GM23338 (cell line): ENCODE measurements around the gene CST3. TPM values are rescaled to one million over a fixed set of nuclear protein-coding genes. Genes with fewer than 3 reads are reported as not detected.

Source experiments
- ATAC-seq: fragments of 200-7000 bp; cut with Tn5 transposase; 3 replicates; pipeline ENCODE4 v1.9.1; 2020
- DNase-seq: peaks from one replicate; pipeline ENCODE4 v3.0.0-alpha.2; 2015; ENCODE audit warnings: low spot score
- H2AFZ ChIP-seq: fragments of 200-600 bp; sonication (generic); 2 replicates; pipeline ENCODE4 v1.8.0; 2016; ENCODE audit warnings: antibody characterized with exemption, mild to moderate bottlenecking, moderate library complexity
- H3F3A ChIP-seq: fragments of 200-600 bp; sonication (generic); replicated peaks from 2 replicates; pipeline ENCODE4 v1.8.0; 2017; ENCODE audit warnings: antibody characterized with exemption, mixed run types, low read depth
- H3K27ac ChIP-seq: fragments of 200-600 bp; sonication (generic); 2 replicates; pipeline ENCODE4 v1.6.1; 2016; ENCODE audit warnings: low read depth
- H3K27me3 ChIP-seq: fragments of 200-600 bp; sonication (generic); 2 replicates; pipeline ENCODE4 v1.8.0; 2016; ENCODE audit warnings: mild to moderate bottlenecking, mixed run types, moderate library complexity; ENCODE audit not compliant: insufficient read depth
- H3K36me3 ChIP-seq: fragments of 200-600 bp; sonication (generic); 2 replicates; pipeline ENCODE4 v1.8.0; 2016; ENCODE audit warnings: mild to moderate bottlenecking; ENCODE audit not compliant: insufficient read depth
- H3K4me1 ChIP-seq: fragments of 200-600 bp; sonication (generic); 2 replicates; pipeline ENCODE4 v1.8.0; 2016; ENCODE audit warnings: mild to moderate bottlenecking, moderate library complexity; ENCODE audit not compliant: insufficient read depth
- H3K4me2 ChIP-seq: fragments of 200-600 bp; sonication (generic); 2 replicates; pipeline ENCODE4 v1.7.1; 2017; ENCODE audit warnings: mixed run types
- H3K4me3 ChIP-seq: fragments of 200-600 bp; sonication (generic); 2 replicates; pipeline ENCODE4 v1.6.1; 2016; ENCODE audit warnings: mixed run types
- H3K79me2 ChIP-seq: fragments of 200-600 bp; sonication (generic); replicated peaks from 2 replicates; pipeline ENCODE4 v1.8.0; 2017; ENCODE audit warnings: mild to moderate bottlenecking; ENCODE audit not compliant: insufficient read depth
- H3K9me2 ChIP-seq: fragments of 200-600 bp; sonication (generic); 2 replicates; pipeline ENCODE4 v1.8.0; 2017; ENCODE audit not compliant: insufficient read depth
- H4K20me1 ChIP-seq: fragments of 200-600 bp; sonication (generic); replicated peaks from 2 replicates; pipeline ENCODE4 v1.8.0; 2017; ENCODE audit warnings: mild to moderate bottlenecking; ENCODE audit not compliant: insufficient read depth
- H3K27ac Mint-ChIP-seq: 2 replicates; pipeline ENCODE4 v1.8.0; 2020; ENCODE audit warnings: inconsistent platforms, mild to moderate bottlenecking, moderate library complexity, mixed read lengths
- H3K27me3 Mint-ChIP-seq: 3 replicates; pipeline ENCODE4 v1.8.0; 2022; ENCODE audit warnings: low read depth, mild to moderate bottlenecking, moderate library complexity, mixed read lengths, inconsistent platforms; ENCODE audit not compliant: insufficient read depth, poor library complexity
- H3K36me3 Mint-ChIP-seq: 3 replicates; pipeline ENCODE4 v1.8.0; 2021; ENCODE audit warnings: low read depth, mild to moderate bottlenecking, inconsistent platforms, moderate library complexity, mixed read lengths
- H3K4me1 Mint-ChIP-seq: 3 replicates; pipeline ENCODE4 v1.8.0; 2020; ENCODE audit warnings: mild to moderate bottlenecking, inconsistent platforms, mixed read lengths
- H3K4me3 Mint-ChIP-seq: 3 replicates; pipeline ENCODE4 v1.8.0; 2021; ENCODE audit warnings: moderate library complexity, mild to moderate bottlenecking, inconsistent platforms, mixed read lengths
- H3K9me3 Mint-ChIP-seq: 3 replicates; pipeline ENCODE4 v1.8.0; 2020; ENCODE audit warnings: moderate library complexity, mild to moderate bottlenecking, inconsistent platforms, mixed read lengths
- CREB1 ChIP-seq: fragments of 250-450 bp; sonication (Bioruptor Pico); IDR thresholded peaks from 2 replicates; pipeline ENCODE4 v1.5.0; 2020; ENCODE audit warnings: low read depth, mild to moderate bottlenecking, moderate library complexity
- CTCF ChIP-seq, 2 experiments: fragments of 200-600 bp in 1 of 2; sonication (generic) in 1 of 2; conservative IDR thresholded peaks; 2 replicates each; pipeline versions ENCODE4 v1.5.1 to v1.6.1; 2016 to 2017; ENCODE audit warnings: antibody characterized with exemption in 2 of 2, low read depth in 2 of 2, mild to moderate bottlenecking in 2 of 2, moderate library complexity in 1 of 2
- ETS1 ChIP-seq: IDR thresholded peaks from 2 replicates; pipeline ENCODE4 v1.6.1; 2016; ENCODE audit warnings: antibody characterized with exemption
- EZH2 ChIP-seq: fragments of 200-600 bp; sonication (generic); IDR thresholded peaks from one replicate; pipeline ENCODE4 v1.8.0; 2017; ENCODE audit warnings: antibody characterized with exemption, mild to moderate bottlenecking, low read depth; ENCODE audit not compliant: unreplicated experiment
- EZH2phosphoT487 ChIP-seq: fragments of 200-600 bp; sonication (generic); IDR thresholded peaks from one replicate; pipeline ENCODE4 v1.8.1; 2018; ENCODE audit warnings: antibody characterized with exemption; ENCODE audit not compliant: unreplicated experiment
- NANOG ChIP-seq: IDR thresholded peaks from 2 replicates; pipeline ENCODE4 v1.6.1; 2016; ENCODE audit warnings: antibody characterized with exemption, borderline replicate concordance
- POLR2AphosphoS5 ChIP-seq: IDR thresholded peaks from 2 replicates; pipeline ENCODE4 v1.6.1; 2016; ENCODE audit warnings: antibody characterized with exemption, low read depth
- REST ChIP-seq: IDR thresholded peaks from one replicate; pipeline ENCODE4 v1.6.1; 2018; ENCODE audit warnings: antibody characterized with exemption; ENCODE audit not compliant: unreplicated experiment
- STAT1 ChIP-seq: IDR thresholded peaks from one replicate; pipeline ENCODE4 v1.6.1; 2016; ENCODE audit warnings: antibody characterized with exemption; ENCODE audit not compliant: unreplicated experiment
- ZNF114 ChIP-seq: fragments of 250-450 bp; sonication (Bioruptor Pico); IDR thresholded peaks from 2 replicates; pipeline ENCODE4 v1.5.0; 2020; ENCODE audit warnings: mild to moderate bottlenecking, moderate library complexity
- ZNF331 ChIP-seq: fragments of 250-450 bp; sonication (Bioruptor Pico); IDR thresholded peaks from 2 replicates; pipeline ENCODE4 v1.5.0; 2020; ENCODE audit warnings: low read depth, mild to moderate bottlenecking, moderate library complexity
- ZNF462 ChIP-seq: fragments of 250-450 bp; sonication (Bioruptor Pico); IDR thresholded peaks from 2 replicates; pipeline ENCODE4 v1.5.0; 2020; ENCODE audit warnings: mild to moderate bottlenecking, moderate library complexity
- polyA plus RNA-seq: library from polyadenylated mRNA; unstranded; fragments of >200 nt; fragmentation: Nextera tagmentation; extraction: Ambion mirVana; gene quantifications from 2 replicates; pipeline ENCODE4 v1.2.1, GENCODE V29; 2016
- total RNA-seq: library from RNA; depleted of rRNA; stranded (reverse); fragments of >200 nt; shearing (Covaris generic); gene quantifications from 2 replicates; pipeline ENCODE4 v1.2.3, GENCODE V29; 2014

Gene CST3
- total and polyA plus RNA-seq, 2 experiments from 2014 or later, result 51.8 to 71.5 TPM

GRCh38 chr20:23609486-23610109 lies 28.2 kb downstream of the CST3 start (continued):
- TF ChIP-seq REST, result no peak
- no peak for TF ChIP-seq ZNF331 (CRISPR knock-in tag)
- no peak for TF ChIP-seq EZH2phosphoT487

- DNase-seq, result no peak
- no peak overlapping the region for H3K27ac Mint-ChIP-seq
- 0 out of 2 replicates have a peak overlapping the region, but pooled peaks have one; percentile 52 for H2AFZ ChIP-seq
- TF ChIP-seq CREB1 (CRISPR knock-in tag), result no peak
- TF ChIP-seq ZNF331 (CRISPR knock-in tag), result no peak
- no peak for TF ChIP-seq NANOG
- no peak for TF ChIP-seq POLR2AphosphoS5
- no peak for TF ChIP-seq ZNF462
- no peak for TF ChIP-seq CTCF (conservative IDR thresholded peaks at IDR 0.05; ENCODE audit: low read depth in 2 of 2)
- no peak for TF ChIP-seq STAT1
- TF ChIP-seq ETS1, result no peak
- TF ChIP-seq EZH2, result no peak
- TF ChIP-seq EZH2phosphoT487, result no peak
- no peak for TF ChIP-seq ZNF114 (CRISPR knock-in tag)
Observed at GRCh38 chr20:23608251-23608846, 29.4 kb downstream of the CST3 start.

More at GRCh38 chr20:23608251-23608846, 29.4 kb downstream of the CST3 start:
- H3K9me3 Mint-ChIP-seq, result no peaks in the 10 kb centered on the region; the same call in 2 of the 3 replicates
- no peaks in the 10 kb centered on the region for H3K27me3 ChIP-seq
- H3K4me1 ChIP-seq, result peaks cover 6% of the 10 kb centered on the region; the same call in 1 of the 2 replicates
- H3K9me2 ChIP-seq, result no peaks in the 10 kb centered on the region
- no peaks in the 10 kb centered on the region for H3K79me2 ChIP-seq
- no peaks in the 10 kb centered on the region for H3F3A ChIP-seq
- no peaks in the 10 kb centered on the region for H4K20me1 ChIP-seq
- H3K36me3 ChIP-seq, result no peaks in the 10 kb centered on the region
- ATAC-seq, result no peak
- H3K4me1 Mint-ChIP-seq, result peaks cover 14% of the 10 kb centered on the region
- H3K27me3 Mint-ChIP-seq, result peaks cover 4% of the 10 kb centered on the region
- H3K4me3 Mint-ChIP-seq, result no peak overlapping the region
- H3K36me3 Mint-ChIP-seq, result no peaks in the 10 kb centered on the region
- H3K4me2 ChIP-seq, result no peak overlapping the region
- no peak overlapping the region for H3K4me3 ChIP-seq
- H3K27ac ChIP-seq, result no peak overlapping the region
